HUES48 (cell line): ENCODE data around the gene ZFP3.
"Not testable (repeated sequence)": the region's sequence is repeated elsewhere in the genome, so short reads cannot be mapped to it uniquely, and the experiment has no call there.

Source experiments
- H3K27ac ChIP-seq: one replicate; pipeline ENCODE4 v1.7.0; 2013; ENCODE audit warnings: low read depth, low read length, inconsistent platforms
- H3K27me3 ChIP-seq: 2 replicates; pipeline ENCODE4 v1.6.1; 2013; ENCODE audit warnings: mild to moderate bottlenecking, low read length; ENCODE audit not compliant: control insufficient read depth, insufficient read depth
- H3K36me3 ChIP-seq: 2 replicates; pipeline ENCODE4 v1.6.1; 2013; ENCODE audit warnings: low read length; ENCODE audit not compliant: control insufficient read depth, insufficient read depth
- H3K4me1 ChIP-seq: 2 replicates; pipeline ENCODE4 v1.6.1; 2013; ENCODE audit warnings: mild to moderate bottlenecking, low read length; ENCODE audit not compliant: control insufficient read depth, insufficient read depth
- H3K4me3 ChIP-seq: 2 replicates; pipeline ENCODE4 v1.5.1; 2013; ENCODE audit warnings: mild to moderate bottlenecking, low read depth, low read length
- H3K9ac ChIP-seq: 2 replicates; pipeline ENCODE4 v1.6.1; 2013; ENCODE audit warnings: mild to moderate bottlenecking, low read depth, low read length, moderate library complexity
- H3K9me3 ChIP-seq: 2 replicates; pipeline ENCODE4 v1.6.1; 2013; ENCODE audit warnings: low read length; ENCODE audit not compliant: control insufficient read depth, insufficient read depth

ZFP3 gene

DNA sequence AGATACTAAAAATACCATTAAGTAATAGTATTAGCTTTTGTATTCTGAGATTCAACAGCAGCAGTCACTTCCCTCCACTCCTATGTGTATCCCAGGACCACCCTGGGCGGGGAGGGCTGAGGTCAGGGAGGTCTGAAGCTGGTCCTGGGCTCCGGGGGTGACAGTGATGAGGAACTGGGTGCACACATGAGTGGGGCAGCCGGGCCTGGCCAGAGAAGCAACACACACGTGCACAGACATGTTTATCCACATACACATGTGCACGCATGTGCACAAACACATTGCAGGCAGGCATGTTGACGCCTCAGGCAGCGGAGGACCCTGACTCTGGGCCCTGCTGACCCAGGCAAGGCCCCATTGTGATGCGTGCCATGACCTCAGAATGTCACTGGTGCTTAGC lies 50.1 kb downstream of the ZFP3 start:
- H3K9me3 ChIP-seq, H3K36me3 ChIP-seq, H3K9ac ChIP-seq, H3K4me3 ChIP-seq, H3K27me3 ChIP-seq, H3K4me1 ChIP-seq, H3K27ac ChIP-seq: not testable (repeated sequence)

DNA sequence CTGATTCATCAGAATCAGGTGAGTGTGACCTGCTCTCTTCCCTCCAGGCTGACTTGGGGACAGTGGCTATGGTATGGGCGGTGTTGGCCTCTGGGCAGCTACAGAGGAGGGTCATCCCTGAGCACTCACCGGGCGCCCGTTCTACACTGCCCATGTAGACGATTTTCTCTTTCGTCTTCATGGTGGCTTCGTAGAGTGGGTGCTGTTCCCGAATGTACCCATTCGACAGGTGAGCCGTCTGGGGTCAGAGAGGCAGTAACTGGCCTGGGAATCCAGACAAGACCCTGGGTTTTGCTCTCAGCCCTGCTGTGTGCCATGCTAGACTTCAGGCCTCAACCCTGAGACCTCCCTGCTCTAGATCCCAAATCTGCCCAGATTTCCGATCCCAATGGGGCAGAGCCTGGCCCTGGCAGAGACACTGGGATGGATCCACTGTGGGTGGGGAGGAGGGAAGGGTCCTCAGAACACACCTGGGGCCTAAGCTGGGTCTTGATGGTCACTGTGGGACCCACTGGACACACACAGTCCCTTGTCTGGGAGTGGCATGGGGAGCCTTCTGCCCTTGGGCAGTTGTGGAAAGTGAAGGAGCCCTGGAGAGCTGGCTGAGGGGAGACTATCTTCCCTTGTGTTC lies 50.8 kb downstream of the ZFP3 start:
- H3K36me3 ChIP-seq = no peaks in the 10 kb centered on the region
- H3K9me3 ChIP-seq = no peaks in the 10 kb centered on the region
- H3K27ac ChIP-seq = no peak overlapping the region
- no peaks in the 10 kb centered on the region for H3K4me1 ChIP-seq
- no peak overlapping the region for H3K4me3 ChIP-seq
- no peaks in the 10 kb centered on the region for H3K27me3 ChIP-seq
- H3K9ac ChIP-seq = no peak overlapping the region

DNA sequence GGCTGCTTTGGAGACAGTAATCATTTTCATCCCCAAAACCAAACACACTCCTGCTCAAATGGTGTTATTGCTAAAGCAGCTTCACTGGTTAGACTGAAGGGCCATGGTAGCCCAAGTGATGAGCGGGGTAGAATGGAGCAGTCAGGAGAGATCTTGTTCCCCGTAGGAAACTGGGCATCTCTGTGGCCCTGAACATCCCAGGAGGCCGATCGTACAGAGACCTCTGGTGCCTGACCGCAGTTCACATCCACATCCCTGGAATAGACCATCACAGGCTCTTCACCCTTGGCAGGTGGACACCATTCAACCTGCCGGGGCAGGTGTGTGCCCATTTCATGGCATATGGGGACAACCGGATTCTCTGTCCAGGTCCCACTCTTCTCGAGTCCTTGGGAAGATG lies 51.5 kb downstream of the ZFP3 start:
- H3K4me1 ChIP-seq, H3K9me3 ChIP-seq, H3K4me3 ChIP-seq, H3K9ac ChIP-seq, H3K27ac ChIP-seq, H3K27me3 ChIP-seq, H3K36me3 ChIP-seq: not testable (repeated sequence)

DNA sequence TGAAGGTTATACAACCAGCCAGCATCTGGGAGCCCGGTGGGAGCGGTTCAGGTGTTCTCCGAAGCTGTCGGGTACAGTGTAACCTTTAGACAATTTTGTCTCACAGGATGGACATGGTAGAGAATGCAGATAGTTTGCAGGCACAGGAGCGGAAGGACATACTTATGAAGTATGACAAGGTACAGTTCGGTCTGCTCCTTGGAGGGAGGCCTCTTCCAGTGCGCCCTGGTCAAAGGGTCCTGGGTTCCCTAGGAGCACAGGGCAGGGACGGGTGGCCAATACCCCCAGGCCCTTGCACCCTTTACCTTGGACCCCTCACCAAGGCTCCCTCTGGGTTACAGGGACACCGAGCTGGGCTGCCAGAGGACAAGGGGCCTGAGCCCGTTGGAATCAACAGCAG lies 52.0 kb downstream of the ZFP3 start:
- not testable (repeated sequence) for H3K4me3 ChIP-seq, H3K9me3 ChIP-seq, H3K27ac ChIP-seq, H3K36me3 ChIP-seq, H3K4me1 ChIP-seq, H3K27me3 ChIP-seq, H3K9ac ChIP-seq

DNA sequence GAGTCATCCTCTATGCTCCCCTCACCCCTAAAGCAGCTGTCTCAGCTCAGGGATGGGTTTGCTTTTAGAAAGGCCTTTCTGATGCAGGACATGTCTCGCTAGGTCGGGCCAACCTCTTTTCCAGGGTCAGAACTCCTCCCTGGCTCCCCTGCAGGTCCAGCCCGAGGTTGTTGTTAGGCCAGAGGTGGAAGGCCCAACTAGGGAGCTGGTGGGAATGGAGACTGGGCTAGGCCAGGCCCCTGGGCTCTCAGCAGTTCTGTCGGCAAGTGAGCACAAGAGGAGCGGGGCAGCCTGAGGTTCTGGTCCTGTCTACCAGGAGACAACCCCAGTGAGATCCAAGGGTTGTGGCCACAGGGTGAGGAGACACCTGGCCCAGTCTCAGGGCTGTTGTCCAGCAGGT lies 52.4 kb downstream of the ZFP3 start:
- not testable (repeated sequence) for H3K4me3 ChIP-seq, H3K36me3 ChIP-seq, H3K9ac ChIP-seq, H3K27ac ChIP-seq, H3K9me3 ChIP-seq, H3K4me1 ChIP-seq, H3K27me3 ChIP-seq

DNA sequence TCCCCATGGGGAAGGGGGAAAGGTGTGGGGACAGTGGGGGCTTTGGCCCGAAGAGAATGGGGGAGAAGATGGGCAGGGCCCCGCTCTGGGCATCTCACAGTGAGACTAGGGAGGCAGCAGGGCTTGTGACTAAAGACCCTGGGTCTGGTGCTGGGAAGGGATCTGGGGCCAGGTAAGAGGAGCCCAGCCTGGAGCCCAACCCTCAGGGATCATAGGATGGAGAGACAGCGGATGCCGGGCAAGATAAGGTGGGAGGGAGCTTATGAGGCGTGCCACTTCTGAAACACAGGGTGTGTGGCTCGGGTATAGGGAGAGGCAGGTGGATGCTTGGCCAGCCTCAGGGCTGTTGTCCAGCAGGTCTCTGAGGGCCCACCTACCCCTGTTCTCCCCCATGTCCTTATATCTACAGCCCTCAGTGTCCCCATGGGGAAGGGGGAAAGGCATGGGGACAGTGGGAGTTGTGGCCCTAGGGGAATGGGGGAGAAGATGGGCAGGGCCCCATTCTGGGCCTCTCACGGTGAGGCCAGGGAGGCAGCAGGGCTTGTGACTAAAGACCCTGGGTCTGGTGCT lies 53.0 kb downstream of the ZFP3 start:
- Histone ChIP-seq H3K27me3 (no peaks in the 10 kb centered on the region), H3K4me1 (no peaks in the 10 kb centered on the region), H3K27ac (no peak overlapping the region), H3K4me3 (no peak overlapping the region), H3K9ac (no peak overlapping the region), H3K36me3 (no peaks in the 10 kb centered on the region), H3K9me3 (no peaks in the 10 kb centered on the region)

DNA sequence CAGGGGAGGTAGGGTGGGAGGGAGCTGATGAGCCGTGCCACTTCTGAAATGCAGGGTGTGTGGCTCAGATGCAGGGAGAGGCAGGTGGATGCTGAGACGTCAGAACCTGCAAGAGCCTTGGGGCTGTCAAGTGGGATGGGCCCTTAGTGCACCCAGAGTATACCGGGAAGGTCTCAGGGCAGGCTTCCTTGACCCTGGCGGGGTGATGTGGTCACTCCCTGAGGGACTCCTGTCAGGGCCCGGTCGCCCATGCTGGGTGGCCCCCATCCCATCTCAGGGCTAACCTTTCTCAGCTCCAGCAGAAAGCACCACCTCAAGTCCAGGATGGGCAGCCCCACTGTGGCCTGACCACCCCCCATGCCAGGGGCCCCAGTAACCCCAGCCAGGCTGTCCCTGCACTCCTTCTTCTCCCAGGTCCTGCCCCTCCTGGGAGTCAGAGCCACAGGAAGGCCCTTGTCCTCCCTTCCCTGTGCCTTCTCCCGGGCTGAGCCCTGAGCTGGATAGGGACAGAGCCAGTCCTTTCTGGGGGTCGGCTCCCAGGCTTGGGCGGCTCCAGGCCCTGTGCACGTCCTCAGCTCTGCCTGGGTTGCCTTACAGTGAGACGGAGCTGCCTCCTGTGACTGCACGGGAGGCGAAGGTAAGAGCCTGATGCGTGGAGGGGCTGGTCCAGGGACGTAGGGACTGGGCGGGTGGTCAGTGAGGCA lies 53.7 kb downstream of the ZFP3 start:
- not testable (repeated sequence) for H3K36me3 ChIP-seq, H3K9ac ChIP-seq, H3K4me1 ChIP-seq, H3K27ac ChIP-seq, H3K27me3 ChIP-seq, H3K9me3 ChIP-seq, H3K4me3 ChIP-seq

DNA sequence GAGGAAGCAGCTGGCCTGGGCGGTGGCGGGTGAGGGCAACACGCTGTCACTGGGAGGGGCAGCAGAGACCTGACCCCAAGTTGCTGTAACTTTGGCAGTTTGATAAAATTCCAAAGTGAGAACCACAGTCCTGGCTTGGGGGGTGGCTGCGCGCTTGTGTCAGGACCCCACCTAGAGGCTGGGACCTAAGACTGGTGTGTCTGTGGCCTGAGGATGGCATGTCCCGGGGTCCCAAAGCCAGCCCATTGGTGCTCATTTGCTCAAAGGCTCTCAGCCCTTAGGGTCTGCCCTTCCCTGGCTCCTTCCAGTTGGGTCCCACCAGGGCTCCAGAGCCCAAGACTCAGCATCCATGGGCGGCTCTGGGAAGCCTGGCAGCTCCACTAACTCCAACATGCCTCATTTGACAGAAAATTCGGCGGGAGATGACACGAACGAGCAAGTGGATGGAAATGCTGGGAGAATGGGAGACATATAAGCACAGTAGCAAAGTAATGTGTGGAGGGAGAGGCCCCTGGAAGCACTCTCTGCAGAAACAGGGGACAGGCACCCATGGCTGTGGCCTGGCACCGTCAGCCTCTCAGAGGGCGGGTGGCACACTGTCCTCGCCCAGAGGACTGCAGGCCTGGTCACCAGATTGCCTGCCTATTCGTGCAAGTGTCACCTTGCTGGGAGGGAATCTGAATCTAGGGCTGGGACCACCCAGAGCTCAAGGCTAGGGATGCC lies 54.4 kb downstream of the ZFP3 start:
- not testable (repeated sequence) for H3K36me3 ChIP-seq, H3K9ac ChIP-seq, H3K4me3 ChIP-seq, H3K9me3 ChIP-seq, H3K27me3 ChIP-seq, H3K4me1 ChIP-seq, H3K27ac ChIP-seq

DNA sequence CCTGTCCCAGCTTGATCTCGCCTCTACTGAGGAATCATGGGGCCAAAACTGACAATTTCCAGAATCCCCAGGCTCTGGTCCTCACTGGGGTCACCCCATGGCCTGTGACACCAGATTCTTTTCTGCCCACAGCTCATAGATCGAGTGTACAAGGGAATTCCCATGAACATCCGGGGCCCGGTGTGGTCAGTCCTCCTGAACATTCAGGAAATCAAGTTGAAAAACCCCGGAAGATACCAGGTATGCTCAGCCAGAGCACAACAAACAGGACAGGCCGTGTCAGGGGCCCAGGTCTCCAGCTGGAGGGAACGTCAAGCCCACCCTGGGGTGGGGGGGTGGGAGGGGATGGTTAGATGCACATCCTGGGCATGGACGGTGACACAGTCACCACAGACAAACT lies 55.0 kb downstream of the ZFP3 start:
- no peaks in the 10 kb centered on the region for H3K27me3 ChIP-seq
- H3K9ac ChIP-seq = no peak overlapping the region
- no peaks in the 10 kb centered on the region for H3K36me3 ChIP-seq
- no peak overlapping the region for H3K27ac ChIP-seq
- no peaks in the 10 kb centered on the region for H3K9me3 ChIP-seq
- H3K4me1 ChIP-seq = no peaks in the 10 kb centered on the region
- no peak overlapping the region for H3K4me3 ChIP-seq

DNA sequence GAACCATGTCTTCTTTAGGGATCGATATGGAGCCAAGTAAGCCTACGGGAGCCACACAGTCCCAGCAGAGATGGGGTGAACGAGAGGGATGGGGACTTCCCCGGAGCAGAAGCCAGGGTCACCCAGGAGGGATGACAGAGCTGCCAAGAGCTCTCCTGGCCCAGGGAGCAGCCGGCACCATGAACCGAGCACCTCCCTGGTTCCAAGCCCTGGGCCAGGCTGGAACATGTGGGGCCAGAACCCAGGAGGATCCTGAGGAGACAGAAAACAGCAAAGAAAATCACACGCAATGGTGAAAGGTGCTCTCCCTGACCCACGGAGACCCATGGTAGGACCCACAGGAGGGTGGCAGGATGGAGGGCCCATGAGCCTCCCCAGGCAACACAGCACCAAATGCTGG lies 55.7 kb downstream of the ZFP3 start:
- not testable (repeated sequence) for H3K27me3 ChIP-seq, H3K9ac ChIP-seq, H3K4me3 ChIP-seq

DNA sequence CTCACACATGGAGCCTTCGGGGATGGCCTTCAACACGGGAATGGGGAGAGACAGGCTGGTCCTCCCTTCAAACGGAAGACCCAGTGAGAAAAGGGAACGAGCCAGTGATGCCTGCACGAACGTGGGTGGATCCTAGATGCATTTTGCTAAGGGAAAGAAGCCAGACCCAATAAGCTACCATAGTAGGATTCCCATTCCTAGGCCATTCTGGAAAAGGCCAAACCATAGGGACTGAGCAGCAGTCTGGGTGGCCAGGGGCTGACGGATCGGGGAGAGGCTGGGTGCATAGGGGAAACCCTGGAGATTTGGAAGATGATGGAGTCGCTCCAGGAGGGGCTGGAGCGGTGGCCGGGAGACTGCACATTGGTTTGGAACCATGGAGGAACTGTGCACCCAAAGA lies 56.3 kb downstream of the ZFP3 start:
- H3K27me3 ChIP-seq, H3K4me3 ChIP-seq, H3K27ac ChIP-seq, H3K9ac ChIP-seq, H3K36me3 ChIP-seq, H3K4me1 ChIP-seq, H3K9me3 ChIP-seq: not testable (repeated sequence)

More for the DNA sequence above, 55.7 kb downstream of the ZFP3 start:
- not testable (repeated sequence) for H3K27ac ChIP-seq, H3K4me1 ChIP-seq, H3K9me3 ChIP-seq, H3K36me3 ChIP-seq
